ENCODE results near the gene CLEC18C.

The CLEC18C gene

DNA sequence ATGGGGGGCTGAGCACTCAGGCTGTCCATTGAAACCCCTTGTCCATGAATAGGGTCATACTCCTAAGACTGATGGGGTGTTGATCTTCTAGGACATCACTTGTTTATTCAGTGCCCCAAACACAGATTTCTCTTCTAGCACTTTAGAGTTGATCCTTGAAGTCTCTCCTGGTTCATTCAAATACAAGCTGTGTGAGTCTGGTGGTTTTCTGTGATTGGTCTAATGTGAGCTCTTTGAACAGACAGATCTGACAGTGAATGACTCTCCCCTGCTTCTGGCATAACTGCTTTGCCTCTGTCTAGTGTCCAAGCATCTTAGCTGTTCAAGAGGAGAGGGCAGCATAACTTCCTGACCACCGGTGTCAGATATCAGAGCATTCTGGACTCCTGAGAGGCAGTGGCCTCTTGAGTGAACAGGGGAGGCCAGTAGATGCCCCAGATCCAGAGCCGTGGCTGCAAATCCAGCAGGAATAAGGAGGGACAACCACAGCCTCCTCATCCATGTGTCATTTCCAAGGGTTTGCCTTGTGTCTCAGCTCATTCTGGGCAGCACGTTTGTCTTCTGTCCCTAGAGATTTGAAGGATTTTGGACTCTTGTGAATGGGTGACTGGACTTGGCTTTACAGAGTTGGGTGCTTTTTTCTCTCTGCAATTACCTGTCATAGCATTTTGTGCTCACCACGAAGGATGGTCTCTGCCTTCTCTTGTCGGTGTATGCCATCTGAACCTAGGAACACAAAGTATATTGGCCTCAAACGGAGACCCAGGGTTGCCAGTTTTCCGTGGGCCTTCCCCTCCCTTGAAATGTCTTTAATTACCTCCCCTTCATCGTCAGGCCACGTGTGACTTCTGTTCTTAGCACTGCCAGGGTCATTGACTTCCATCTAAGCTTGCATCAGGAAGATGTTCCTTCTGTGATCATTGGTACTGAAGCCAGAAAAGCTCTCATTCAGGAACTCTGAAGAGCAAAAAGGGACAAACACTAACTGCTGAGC, 13.9 kb upstream of the CLEC18C start:
- Histone ChIP-seq H3K36me3 (ENCODE audit: control insufficient read depth, insufficient read depth, low read length) (no peaks in the 10 kb centered on the region), H2AFZ (no peak overlapping the region), H3K79me2 (no peaks in the 10 kb centered on the region)

DNA sequence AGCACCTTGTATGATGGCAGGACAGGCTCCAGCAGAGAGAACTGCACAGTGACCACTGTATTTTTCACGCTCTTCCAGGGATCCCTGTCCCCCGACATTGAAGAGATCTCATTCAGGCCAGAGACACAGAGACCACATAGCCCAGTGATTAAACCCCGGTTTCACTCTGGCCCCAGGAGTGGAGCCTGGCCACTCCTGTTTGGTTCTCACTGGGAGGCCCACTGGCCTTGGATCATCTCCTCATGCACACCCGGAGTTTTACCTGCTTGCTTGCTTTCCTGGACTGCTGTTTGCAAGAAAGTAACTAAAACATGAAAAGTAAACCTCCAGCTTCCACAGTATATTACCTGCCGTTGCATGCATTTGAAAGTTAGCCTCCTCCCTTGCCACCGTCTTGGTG, 13.2 kb upstream of the CLEC18C start:
- TF ChIP-seq, protein P1, sequence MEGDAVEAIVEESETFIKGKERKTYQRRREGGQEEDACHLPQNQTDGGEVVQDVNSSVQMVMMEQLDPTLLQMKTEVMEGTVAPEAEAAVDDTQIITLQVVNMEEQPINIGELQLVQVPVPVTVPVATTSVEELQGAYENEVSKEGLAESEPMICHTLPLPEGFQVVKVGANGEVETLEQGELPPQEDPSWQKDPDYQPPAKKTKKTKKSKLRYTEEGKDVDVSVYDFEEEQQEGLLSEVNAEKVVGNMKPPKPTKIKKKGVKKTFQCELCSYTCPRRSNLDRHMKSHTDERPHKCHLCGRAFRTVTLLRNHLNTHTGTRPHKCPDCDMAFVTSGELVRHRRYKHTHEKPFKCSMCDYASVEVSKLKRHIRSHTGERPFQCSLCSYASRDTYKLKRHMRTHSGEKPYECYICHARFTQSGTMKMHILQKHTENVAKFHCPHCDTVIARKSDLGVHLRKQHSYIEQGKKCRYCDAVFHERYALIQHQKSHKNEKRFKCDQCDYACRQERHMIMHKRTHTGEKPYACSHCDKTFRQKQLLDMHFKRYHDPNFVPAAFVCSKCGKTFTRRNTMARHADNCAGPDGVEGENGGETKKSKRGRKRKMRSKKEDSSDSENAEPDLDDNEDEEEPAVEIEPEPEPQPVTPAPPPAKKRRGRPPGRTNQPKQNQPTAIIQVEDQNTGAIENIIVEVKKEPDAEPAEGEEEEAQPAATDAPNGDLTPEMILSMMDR (IDR thresholded peaks at IDR 0.05), result no peak
- Histone ChIP-seq H3K9me3 (ENCODE audit: control insufficient read depth, low read length) (no peaks in the 10 kb centered on the region), H2AFZ (no peak overlapping the region), H3K36me3 (ENCODE audit: control insufficient read depth, insufficient read depth, low read length) (no peaks in the 10 kb centered on the region), H3K9ac (no peak overlapping the region), H3K79me2 (no peaks in the 10 kb centered on the region), H3K4me2 (ENCODE audit: low read length) (no peak overlapping the region), H3K4me3 (ENCODE audit: low read depth, low read length) (no peak overlapping the region), H3K4me1 (no peaks in the 10 kb centered on the region), H3K27me3 (ENCODE audit: control insufficient read depth, insufficient read depth, low read length) (no peaks in the 10 kb centered on the region), H3K27ac (no peak overlapping the region)

More for the DNA sequence above, 13.9 kb upstream of the CLEC18C start:
- H3K4me1 ChIP-seq, result no peaks in the 10 kb centered on the region
- H3K4me3 ChIP-seq (ENCODE audit: low read depth, low read length), result no peak overlapping the region
- no peaks in the 10 kb centered on the region for H3K9me3 ChIP-seq (ENCODE audit: control insufficient read depth, low read length)
- no peak overlapping the region for H3K4me2 ChIP-seq (ENCODE audit: low read length)
- H3K27ac ChIP-seq, result no peak overlapping the region
- TF ChIP-seq, protein P1 (IDR thresholded peaks at IDR 0.05), result no peak
- no peak overlapping the region for H3K9ac ChIP-seq
- H3K27me3 ChIP-seq (ENCODE audit: control insufficient read depth, insufficient read depth, low read length), result no peaks in the 10 kb centered on the region

DNA sequence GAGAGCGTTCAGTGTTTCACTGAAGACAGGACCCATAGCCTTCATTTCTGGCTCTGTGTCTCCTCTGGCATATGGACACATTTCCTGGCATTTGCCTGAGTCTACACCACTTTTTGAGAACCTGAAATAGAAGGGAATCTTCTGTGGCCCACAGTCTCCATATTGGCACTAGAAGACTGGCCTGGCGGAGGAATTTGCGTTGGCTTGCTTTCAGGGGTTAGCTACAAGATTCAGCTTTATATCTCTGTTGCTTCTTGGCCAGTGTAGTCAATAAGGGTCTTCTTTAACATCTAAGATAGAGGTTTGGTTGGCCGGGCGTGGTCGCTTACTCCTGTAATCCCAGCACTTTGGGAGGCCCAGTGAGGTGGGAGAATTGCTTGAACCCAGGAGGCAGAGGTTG, 12.8 kb upstream of the CLEC18C start:
- TF ChIP-seq, protein P1 (IDR thresholded peaks at IDR 0.05), result no peak
- H3K9me3 ChIP-seq (ENCODE audit: control insufficient read depth, low read length), result no peaks in the 10 kb centered on the region
- H2AFZ ChIP-seq, result no peak overlapping the region
- no peak overlapping the region for H3K4me2 ChIP-seq (ENCODE audit: low read length)
- no peaks in the 10 kb centered on the region for H3K27me3 ChIP-seq (ENCODE audit: control insufficient read depth, insufficient read depth, low read length)
- no peak overlapping the region for H3K27ac ChIP-seq
- H3K79me2 ChIP-seq, result no peaks in the 10 kb centered on the region
- H3K4me1 ChIP-seq, result no peaks in the 10 kb centered on the region
- H3K36me3 ChIP-seq (ENCODE audit: control insufficient read depth, insufficient read depth, low read length), result no peaks in the 10 kb centered on the region
- no peak overlapping the region for H3K4me3 ChIP-seq (ENCODE audit: low read depth, low read length)
- H3K9ac ChIP-seq, result no peak overlapping the region

DNA sequence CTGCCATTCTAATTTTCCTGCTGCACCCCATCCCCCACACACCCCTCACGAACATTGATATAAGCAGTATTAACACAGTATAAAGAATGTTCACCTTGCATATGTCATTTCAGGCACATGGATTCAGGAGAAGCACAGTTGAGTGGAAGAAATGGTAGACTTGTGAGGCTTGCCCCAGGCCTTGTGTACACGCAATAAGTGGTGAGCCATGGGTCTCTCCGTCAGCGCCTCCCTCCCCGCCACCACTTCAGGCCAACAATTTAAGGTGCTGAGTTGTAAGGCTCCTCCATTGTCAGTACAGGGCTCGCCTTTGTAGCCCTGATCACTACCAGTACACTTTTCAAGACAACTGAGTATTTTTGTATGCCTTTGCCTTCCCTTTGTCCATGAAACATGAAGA, 12.2 kb upstream of the CLEC18C start:
- H3K4me3 ChIP-seq (ENCODE audit: low read depth, low read length), result no peak overlapping the region
- H3K27me3 ChIP-seq (ENCODE audit: control insufficient read depth, insufficient read depth, low read length), result no peaks in the 10 kb centered on the region
- H3K9me3 ChIP-seq (ENCODE audit: control insufficient read depth, low read length), result no peaks in the 10 kb centered on the region
- no peak overlapping the region for H3K9ac ChIP-seq
- H3K4me1 ChIP-seq, result no peaks in the 10 kb centered on the region
- no peak overlapping the region for H2AFZ ChIP-seq
- no peaks in the 10 kb centered on the region for H3K36me3 ChIP-seq (ENCODE audit: control insufficient read depth, insufficient read depth, low read length)
- H3K79me2 ChIP-seq, result no peaks in the 10 kb centered on the region
- H3K4me2 ChIP-seq (ENCODE audit: low read length), result no peak overlapping the region
- TF ChIP-seq, protein P1 (IDR thresholded peaks at IDR 0.05), result no peak
- no peak overlapping the region for H3K27ac ChIP-seq

Measured in parathyroid adenoma (tissue), 2 donors.